HFFc6 (cell line): Measurements from ENCODE around the gene PPTC7. TPM values are rescaled to one million over a fixed set of nuclear protein-coding genes. Genes with fewer than 3 reads are reported as not detected.
"Not testable (repeated sequence)": the region's sequence is repeated elsewhere in the genome, so short reads cannot be mapped to it uniquely, and the experiment has no call there.

Experiments used
- DNase-seq: peaks from one replicate; pipeline ENCODE4 v3.0.0-alpha.2; 2018
- H3K27ac Mint-ChIP-seq: 2 replicates; pipeline ENCODE4 v1.8.0; 2020; ENCODE audit warnings: mild to moderate bottlenecking, mixed read lengths
- H3K27me3 Mint-ChIP-seq: 2 replicates; pipeline ENCODE4 v1.8.0; 2021; ENCODE audit warnings: mild to moderate bottlenecking, moderate library complexity, mixed read lengths; ENCODE audit not compliant: insufficient read depth
- H3K36me3 Mint-ChIP-seq: 2 replicates; pipeline ENCODE4 v1.8.0; 2021; ENCODE audit warnings: low read depth, mixed read lengths
- H3K4me1 Mint-ChIP-seq: 2 replicates; pipeline ENCODE4 v1.8.0; 2020; ENCODE audit warnings: low read depth, mixed read lengths
- H3K4me3 Mint-ChIP-seq: 2 replicates; pipeline ENCODE4 v1.8.0; 2020; ENCODE audit warnings: mild to moderate bottlenecking, moderate library complexity, mixed read lengths
- H3K9me3 Mint-ChIP-seq: 2 replicates; pipeline ENCODE4 v1.8.0; 2020; ENCODE audit warnings: mild to moderate bottlenecking, mixed read lengths
- CTCF ChIP-seq: fragments of 200-600 bp; sonication (generic); IDR thresholded peaks from 2 replicates; pipeline ENCODE4 v1.5.0; 2021; ENCODE audit warnings: antibody characterized with exemption, mild to moderate bottlenecking
- total RNA-seq, 6 experiments: library from RNA; stranded (reverse); fragmentation: NEBNext Ultra II Directional; extraction: Animal tissue kit (Norgen Biotek cat#: 25700); gene quantifications; 2 replicates in 1 of 6; 3 replicates in 5 of 6; pipeline ENCODE4 v1.2.3, GENCODE V29; 2021

Gene PPTC7
- total RNA-seq, 6 experiments from 2014 or later, result 8.9 to 13.6 (median 12.0) TPM

GRCh38 chr12:110600254-110600653 is 17.1 kb upstream of the PPTC7 start:
- peak; percentile 61 for DNase-seq
- Mint-ChIP-seq H3K27ac (no peak overlapping the region), H3K9me3 (no peaks in the 10 kb centered on the region), H3K36me3 (no peaks in the 10 kb centered on the region), H3K4me3 (no peak overlapping the region), H3K27me3 (peaks cover 4% of the 10 kb centered on the region), H3K4me1 (no peaks in the 10 kb centered on the region)
- TF ChIP-seq CTCF, result peak; percentile 78

- DNase-seq, result no peak
- H3K36me3 Mint-ChIP-seq, result no peaks in the 10 kb centered on the region
- H3K9me3 Mint-ChIP-seq, result no peaks in the 10 kb centered on the region
- no peak overlapping the region for H3K4me3 Mint-ChIP-seq
- H3K27me3 Mint-ChIP-seq, result peaks cover 4% of the 10 kb centered on the region
- H3K27ac Mint-ChIP-seq, result no peak overlapping the region
- no peak for TF ChIP-seq CTCF
- H3K4me1 Mint-ChIP-seq, result no peaks in the 10 kb centered on the region
Observed at GRCh38 chr12:110599334-110599733, 16.2 kb upstream of the PPTC7 start.

- no peaks in the 10 kb centered on the region for H3K9me3 Mint-ChIP-seq
- TF ChIP-seq CTCF, result no peak
- H3K36me3 Mint-ChIP-seq, result no peaks in the 10 kb centered on the region
- H3K4me3 Mint-ChIP-seq, result no peak overlapping the region
- H3K27ac Mint-ChIP-seq, result no peak overlapping the region
- no peaks in the 10 kb centered on the region for H3K4me1 Mint-ChIP-seq
- peaks cover 4% of the 10 kb centered on the region for H3K27me3 Mint-ChIP-seq
- DNase-seq, result no peak
Observed at GRCh38 chr12:110597885-110598284, 14.8 kb upstream of the PPTC7 start.

GRCh38 chr12:110592919-110593318 is 9.8 kb upstream of the PPTC7 start:
- H3K36me3 Mint-ChIP-seq, DNase-seq, H3K4me1 Mint-ChIP-seq, H3K9me3 Mint-ChIP-seq, H3K27ac Mint-ChIP-seq, H3K27me3 Mint-ChIP-seq, H3K4me3 Mint-ChIP-seq: not testable (repeated sequence)

GRCh38 chr12:110592078-110592477 is 9.0 kb upstream of the PPTC7 start:
- Mint-ChIP-seq H3K27me3 (peaks cover 7% of the 10 kb centered on the region; the same call in 1 of the 2 replicates), H3K4me3 (no peak overlapping the region), H3K9me3 (no peaks in the 10 kb centered on the region), H3K27ac (no peak overlapping the region), H3K36me3 (no peaks in the 10 kb centered on the region), H3K4me1 (peaks cover 8% of the 10 kb centered on the region; the same call in 1 of the 2 replicates)
- no peak for DNase-seq
- TF ChIP-seq CTCF, result no peak

- TF ChIP-seq CTCF, result no peak
- no peak overlapping the region for H3K4me3 Mint-ChIP-seq
- no peaks in the 10 kb centered on the region for H3K9me3 Mint-ChIP-seq
- H3K27ac Mint-ChIP-seq, result no peak overlapping the region; the same call in 1 of the 2 replicates
- H3K4me1 Mint-ChIP-seq, result peaks cover 8% of the 10 kb centered on the region; the same call in 1 of the 2 replicates
- DNase-seq, result no peak
- no peaks in the 10 kb centered on the region for H3K36me3 Mint-ChIP-seq
- peaks cover 7% of the 10 kb centered on the region for H3K27me3 Mint-ChIP-seq
Observed at GRCh38 chr12:110591451-110592051, 8.4 kb upstream of the PPTC7 start.
